SW480 (cell line): ENCODE results near the gene ZAP70.
A peak's percentile ranks its signal among the peaks of the same experiment; 100 is the strongest.

Experiments
- DNase-seq: peaks from one replicate; pipeline ENCODE4 v3.0.0-alpha.2; 2016; ENCODE audit warnings: low spot score

ZAP70 gene

GRCh38 chr2:97734061-97735051, 21.0 kb downstream of the ZAP70 start:
- no peak for DNase-seq

GRCh38 chr2:97735161-97735561, 21.8 kb downstream of the ZAP70 start:
- DNase-seq: no peak

- no peak for DNase-seq
Measured at GRCh38 chr2:97736185-97736584, 22.8 kb downstream of the ZAP70 start.

- DNase-seq: no peak
Measured at GRCh38 chr2:97736608-97737330, 23.4 kb downstream of the ZAP70 start.

- no peak for DNase-seq
Measured at GRCh38 chr2:97737421-97738178, 24.2 kb downstream of the ZAP70 start.

- no peak for DNase-seq
Measured at GRCh38 chr2:97738179-97739019, 25.0 kb downstream of the ZAP70 start.

- no peak for DNase-seq
Measured at GRCh38 chr2:97739020-97739892, 25.9 kb downstream of the ZAP70 start.

GRCh38 chr2:97739893-97740245, 26.5 kb downstream of the ZAP70 start:
- DNase-seq: no peak

GRCh38 chr2:97740590-97741182, 27.3 kb downstream of the ZAP70 start:
- peak; percentile 28 for DNase-seq

- no peak for DNase-seq
Measured at GRCh38 chr2:97741251-97741650, 27.9 kb downstream of the ZAP70 start.

GRCh38 chr2:97741686-97742085, 28.3 kb downstream of the ZAP70 start:
- DNase-seq: no peak

- no peak for DNase-seq
Measured at GRCh38 chr2:97742381-97742847, 29.0 kb downstream of the ZAP70 start.

GRCh38 chr2:97743913-97744312, 30.5 kb downstream of the ZAP70 start:
- no peak for DNase-seq

- peak; percentile 63 for DNase-seq
Measured at GRCh38 chr2:97745474-97746174, 32.2 kb downstream of the ZAP70 start.

GRCh38 chr2:97747285-97747684, 33.9 kb downstream of the ZAP70 start:
- DNase-seq: no peak

GRCh38 chr2:97747716-97748115, 34.3 kb downstream of the ZAP70 start:
- no peak for DNase-seq

- no peak for DNase-seq
Measured at GRCh38 chr2:97749581-97749980, 36.2 kb downstream of the ZAP70 start.

GRCh38 chr2:97750017-97750416, 36.6 kb downstream of the ZAP70 start:
- DNase-seq: no peak

GRCh38 chr2:97751752-97752151, 38.4 kb downstream of the ZAP70 start:
- DNase-seq: peak; percentile 42
